K562 (cell line): ENCODE measurements around the gene REX1BD. TPM values are rescaled to one million over a fixed set of nuclear protein-coding genes. Genes with fewer than 3 reads are reported as not detected.

ENCODE experiments used
- ATF4 ChIP-seq: fragments of 450-650 bp; formaldehyde crosslinking; IDR thresholded peaks from 2 replicates; pipeline ENCODE4 v1.4.0; 2022; ENCODE audit warnings: mild to moderate bottlenecking, moderate library complexity
- CREB1 ChIP-seq, 2 experiments: sonication (generic) in 1 of 2; formaldehyde crosslinking in 1 of 2; IDR thresholded peaks; 2 replicates each; pipeline versions ENCODE4 v1.6.1 to v1.8.0; 2012 to 2022; ENCODE audit warnings: inconsistent platforms in 1 of 2, mild to moderate bottlenecking in 1 of 2, missing genetic modification reagents in 1 of 2, moderate library complexity in 1 of 2
- E2F6 ChIP-seq, 2 experiments: IDR thresholded peaks; 2 replicates each; pipeline ENCODE4 v1.6.1; 2011; ENCODE audit warnings: borderline replicate concordance in 1 of 2, control low read depth in 1 of 2, low read depth in 1 of 2, low read length in 1 of 2, mild to moderate bottlenecking in 1 of 2, mixed read lengths in 1 of 2, moderate library complexity in 1 of 2; ENCODE audit not compliant: insufficient read depth in 1 of 2, insufficient read length in 1 of 2, poor library complexity in 1 of 2, severe bottlenecking in 1 of 2; ENCODE audit errors: extremely low read depth in 1 of 2
- GTF3C2 ChIP-seq: IDR thresholded peaks from 3 replicates; pipeline ENCODE4 v1.6.1; 2011; ENCODE audit warnings: borderline replicate concordance, mild to moderate bottlenecking, moderate library complexity; ENCODE audit not compliant: insufficient read length; ENCODE audit errors: extremely low read depth
- HES1 ChIP-seq: fragments of 450-650 bp; IDR thresholded peaks from 2 replicates; pipeline ENCODE4 v1.6.1; 2016; ENCODE audit warnings: low read depth, mild to moderate bottlenecking, moderate library complexity
- HOXB6 ChIP-seq: fragments of 250-450 bp; sonication (Bioruptor Pico); IDR thresholded peaks from 2 replicates; pipeline ENCODE4 v1.5.1; 2022; ENCODE audit warnings: mild to moderate bottlenecking, borderline replicate concordance
- MYBL2 ChIP-seq, 2 experiments: fragments of 450-650 bp in 1 of 2; sonication (generic) in 1 of 2; formaldehyde crosslinking in 1 of 2; IDR thresholded peaks; 2 replicates each; pipeline versions ENCODE4 v1.6.1 to v1.8.1; 2017 to 2022; ENCODE audit warnings: borderline replicate concordance in 1 of 2, inconsistent platforms in 1 of 2, low read depth in 1 of 2, mild to moderate bottlenecking in 1 of 2, missing genetic modification reagents in 1 of 2, moderate library complexity in 1 of 2
- NFXL1 ChIP-seq: fragments of 450-650 bp; formaldehyde crosslinking; IDR thresholded peaks from 2 replicates; pipeline ENCODE4 v1.4.0; 2021; ENCODE audit warnings: mild to moderate bottlenecking
- OTX1 ChIP-seq: fragments of 450-650 bp; formaldehyde crosslinking; IDR thresholded peaks from 2 replicates; pipeline ENCODE4 v1.4.0; 2022; ENCODE audit warnings: mild to moderate bottlenecking
- PHF21A ChIP-seq: fragments of 450-650 bp; IDR thresholded peaks from 2 replicates; pipeline ENCODE4 v1.6.1; 2017; ENCODE audit warnings: low read depth, borderline replicate concordance
- SRSF1 ChIP-seq: fragments of 200-400 bp; formaldehyde crosslinking; IDR thresholded peaks from 2 replicates; pipeline ENCODE4 v1.6.1; 2017; ENCODE audit warnings: mild to moderate bottlenecking, low read depth, low read length, moderate library complexity
- TAL1 ChIP-seq: fragments of 450-650 bp; IDR thresholded peaks from 2 replicates; pipeline ENCODE4 v1.6.1; 2016; ENCODE audit warnings: mild to moderate bottlenecking
- THRB ChIP-seq: fragments of 450-650 bp; formaldehyde crosslinking; conservative IDR thresholded peaks from 2 replicates; pipeline ENCODE4 v1.4.0; 2022; ENCODE audit warnings: mild to moderate bottlenecking, missing genetic modification characterization
- ZC3H11A ChIP-seq: IDR thresholded peaks from 2 replicates; pipeline ENCODE4 v1.6.1; 2012; ENCODE audit warnings: low read depth, low read length, improper control_type of control experiment
- ZKSCAN1 ChIP-seq: fragments of 150-350 bp; IDR thresholded peaks from 2 replicates; pipeline ENCODE4 v1.6.1; 2016; ENCODE audit warnings: low read depth, low read length
- ZNF239 ChIP-seq: fragments of 250-450 bp; sonication (Bioruptor Pico); IDR thresholded peaks from 2 replicates; pipeline ENCODE4 v1.4.0; 2020; ENCODE audit warnings: mild to moderate bottlenecking
- ZSCAN32 ChIP-seq: fragments of 450-650 bp; formaldehyde crosslinking; IDR thresholded peaks from 2 replicates; pipeline ENCODE4 v1.4.0; 2020; ENCODE audit warnings: mild to moderate bottlenecking, moderate library complexity
- polyA plus RNA-seq, 8 experiments: library from polyadenylated mRNA; depleted of rRNA in 4 of 8; stranded (reverse) in 5 of 8; unstranded in 3 of 8; fragments of >200 nt; fragmentation: Nextera tagmentation in 2 of 8; fragmentation: Illumina TruSeq in 1 of 8; extraction: Ambion mirVana in 2 of 8; extraction: Trizol in 1 of 8; gene quantifications; 2 replicates each; pipeline versions ENCODE4 v1.2.1 to v1.2.3, GENCODE V29; 2011 to 2014; ENCODE audit warnings: inconsistent platforms in 1 of 8, missing spikeins in 1 of 8
- total RNA-seq, 7 experiments: library from RNA; depleted of rRNA in 6 of 7; stranded (reverse); fragments of >200 nt in 6 of 7; fragmentation: Illumina TruSeq in 2 of 7; extraction: Trizol in 2 of 7; gene quantifications; 2 replicates each; pipeline versions ENCODE4 v1.2.1 to v1.2.3, GENCODE V29; 2011 to 2021; ENCODE audit warnings: low replicate concordance in 1 of 7

The REX1BD gene
- total and polyA plus RNA-seq, 9 of the 15 experiments (the other 6 are each of a cell fraction or from before 2014, with no cell fraction given) = 1.9 to 136 (median 13.8) TPM

GRCh38 chr19:18571564-18572344 lies 16.8 kb upstream of the REX1BD start, which contains the start of gene UBA52 (continued):
- peak; percentile 97 for TF ChIP-seq CREB1 (IDR thresholded peaks at IDR 0.05)
- peak; percentile 98 for TF ChIP-seq CREB1 (CRISPR knock-in tag; IDR thresholded peaks at IDR 0.05)
- TF ChIP-seq ZNF239 (CRISPR knock-in tag) = no peak
- no peak for TF ChIP-seq ZC3H11A
- TF ChIP-seq SRSF1 = no peak
- TF ChIP-seq GTF3C2 = no peak
- TF ChIP-seq HOXB6 (CRISPR knock-in tag) = no peak
- TF ChIP-seq TAL1 = no peak
- TF ChIP-seq HES1 = no peak
- 0 out of 2 replicates have a peak, but pooled peaks have one; percentile 50 for TF ChIP-seq OTX1 (CRISPR knock-in tag)
- no peak for TF ChIP-seq MYBL2 (IDR thresholded peaks at IDR 0.05; ENCODE audit: low read depth)
- no peak for TF ChIP-seq MYBL2 (CRISPR knock-in tag; IDR thresholded peaks at IDR 0.05; ENCODE audit: borderline replicate concordance)
- no peak for TF ChIP-seq NFXL1 (CRISPR knock-in tag)
- TF ChIP-seq ATF4 (CRISPR knock-in tag) = 0 out of 2 replicates have a peak, but pooled peaks have one; percentile 49
- peak; percentile 61 to 68 for TF ChIP-seq E2F6 (IDR thresholded peaks at IDR 0.05; ENCODE audit: borderline replicate concordance in 1 of 2, extremely low read depth in 1 of 2, insufficient read depth in 1 of 2, insufficient read length in 1 of 2, low read depth in 1 of 2, low read length in 1 of 2, poor library complexity in 1 of 2, severe bottlenecking in 1 of 2)
- no peak for TF ChIP-seq ZSCAN32 (CRISPR knock-in tag)
- TF ChIP-seq PHF21A = no peak
- no peak for TF ChIP-seq THRB (CRISPR knock-in tag)
- peak; percentile 70 for TF ChIP-seq ZKSCAN1
